Ureter (tissue), 1 donor: Measurements from ENCODE around the gene TBCE. TPM values are rescaled to one million over a fixed set of nuclear protein-coding genes. Genes with fewer than 3 reads are reported as not detected.

ENCODE experiments used
- total RNA-seq: library from RNA; stranded (reverse); gene quantifications from one replicate; pipeline ENCODE4 v1.2.4, GENCODE V29; 2023
- donor health status: DM: yes; HTN: yes; CAD: no.

TBCE gene
- total RNA-seq, 1 donor from 2014 or later: 30.7 TPM

Other genes starting within 250 kb of the TBCE start
- 104 TPM for gene TOMM20, start 238.6 kb upstream of the TBCE start, total RNA-seq
- 67.0 TPM for gene RBM34, start 206.2 kb upstream of the TBCE start, total RNA-seq
- gene ARID4B, start 39.2 kb upstream of the TBCE start, total RNA-seq: 52.9 TPM
- 40.7 TPM for gene GGPS1, start 38.9 kb upstream of the TBCE start, total RNA-seq
- 28.8 TPM for gene B3GALNT2, start 137.0 kb downstream of the TBCE start, total RNA-seq